ENCODE data around the gene KCNMA1. TPM values are rescaled to one million over a fixed set of nuclear protein-coding genes. Genes with fewer than 3 reads are reported as not detected.

KCNMA1 gene
- polyA plus RNA-seq, 1 donor from 2014 or later, result 60.8 TPM

- Histone ChIP-seq H3K4me3 (ENCODE audit: low read length) (no peak overlapping the region), H3K27me3 (ENCODE audit: insufficient read depth, low read depth, low read length) (no peaks in the 10 kb centered on the region), H3K9me3 (ENCODE audit: low read length) (no peaks in the 10 kb centered on the region), H3K9ac (ENCODE audit: low read length) (no peak overlapping the region), H4K20me1 (ENCODE audit: insufficient read depth) (no peaks in the 10 kb centered on the region), H2AFZ (ENCODE audit: low read depth, low read length) (no peak overlapping the region), H3K79me2 (replicated peaks; ENCODE audit: insufficient read depth, low read length) (no peaks in the 10 kb centered on the region), H3K4me2 (ENCODE audit: low read length) (no peak overlapping the region), H3K36me3 (ENCODE audit: insufficient read depth, low read length) (no peaks in the 10 kb centered on the region), H3F3A (ENCODE audit: insufficient read depth, low read length, poor library complexity, severe bottlenecking) (no peaks in the 10 kb centered on the region), H3K9me2 (ENCODE audit: insufficient read depth, low read length) (no peaks in the 10 kb centered on the region), H3K27ac (ENCODE audit: low read length) (no peak overlapping the region)
- TF ChIP-seq CTCF (IDR thresholded peaks at IDR 0.05; ENCODE audit: poor library complexity, severe bottlenecking) (no peak), EP300 (conservative IDR thresholded peaks at IDR 0.05; ENCODE audit: poor library complexity, severe bottlenecking) (no peak), MXI1 (conservative IDR thresholded peaks at IDR 0.05; ENCODE audit: poor library complexity, severe bottlenecking) (no peak), SMC3 (conservative IDR thresholded peaks at IDR 0.05; ENCODE audit: poor library complexity) (no peak), TAF1 (IDR thresholded peaks at IDR 0.05; ENCODE audit: low read depth) (no peak), EZH2 (IDR thresholded peaks at IDR 0.05; ENCODE audit: borderline replicate concordance, insufficient read depth, low read length, poor library complexity, severe bottlenecking) (no peak), POLR2AphosphoS5 (IDR thresholded peaks at IDR 0.05) (no peak), RAD21 (conservative IDR thresholded peaks at IDR 0.05) (no peak)
- TF ChIP-seq, protein P1, sequence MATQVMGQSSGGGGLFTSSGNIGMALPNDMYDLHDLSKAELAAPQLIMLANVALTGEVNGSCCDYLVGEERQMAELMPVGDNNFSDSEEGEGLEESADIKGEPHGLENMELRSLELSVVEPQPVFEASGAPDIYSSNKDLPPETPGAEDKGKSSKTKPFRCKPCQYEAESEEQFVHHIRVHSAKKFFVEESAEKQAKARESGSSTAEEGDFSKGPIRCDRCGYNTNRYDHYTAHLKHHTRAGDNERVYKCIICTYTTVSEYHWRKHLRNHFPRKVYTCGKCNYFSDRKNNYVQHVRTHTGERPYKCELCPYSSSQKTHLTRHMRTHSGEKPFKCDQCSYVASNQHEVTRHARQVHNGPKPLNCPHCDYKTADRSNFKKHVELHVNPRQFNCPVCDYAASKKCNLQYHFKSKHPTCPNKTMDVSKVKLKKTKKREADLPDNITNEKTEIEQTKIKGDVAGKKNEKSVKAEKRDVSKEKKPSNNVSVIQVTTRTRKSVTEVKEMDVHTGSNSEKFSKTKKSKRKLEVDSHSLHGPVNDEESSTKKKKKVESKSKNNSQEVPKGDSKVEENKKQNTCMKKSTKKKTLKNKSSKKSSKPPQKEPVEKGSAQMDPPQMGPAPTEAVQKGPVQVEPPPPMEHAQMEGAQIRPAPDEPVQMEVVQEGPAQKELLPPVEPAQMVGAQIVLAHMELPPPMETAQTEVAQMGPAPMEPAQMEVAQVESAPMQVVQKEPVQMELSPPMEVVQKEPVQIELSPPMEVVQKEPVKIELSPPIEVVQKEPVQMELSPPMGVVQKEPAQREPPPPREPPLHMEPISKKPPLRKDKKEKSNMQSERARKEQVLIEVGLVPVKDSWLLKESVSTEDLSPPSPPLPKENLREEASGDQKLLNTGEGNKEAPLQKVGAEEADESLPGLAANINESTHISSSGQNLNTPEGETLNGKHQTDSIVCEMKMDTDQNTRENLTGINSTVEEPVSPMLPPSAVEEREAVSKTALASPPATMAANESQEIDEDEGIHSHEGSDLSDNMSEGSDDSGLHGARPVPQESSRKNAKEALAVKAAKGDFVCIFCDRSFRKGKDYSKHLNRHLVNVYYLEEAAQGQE (IDR thresholded peaks at IDR 0.05; ENCODE audit: borderline replicate concordance), result no peak
These were observed 520.1 kb downstream of the KCNMA1 start for GRCh38 chr10:77117501-77117900.

- Histone ChIP-seq H3K36me3 (ENCODE audit: insufficient read depth, low read length) (no peaks in the 10 kb centered on the region), H3K4me2 (ENCODE audit: low read length) (no peak overlapping the region), H3K27ac (ENCODE audit: low read length) (no peak overlapping the region), H3K27me3 (ENCODE audit: insufficient read depth, low read depth, low read length) (no peaks in the 10 kb centered on the region), H3K79me2 (replicated peaks; ENCODE audit: insufficient read depth, low read length) (no peaks in the 10 kb centered on the region), H3F3A (ENCODE audit: insufficient read depth, low read length, poor library complexity, severe bottlenecking) (no peaks in the 10 kb centered on the region), H4K20me1 (ENCODE audit: insufficient read depth) (no peaks in the 10 kb centered on the region), H3K9me3 (ENCODE audit: low read length) (no peaks in the 10 kb centered on the region), H3K9me2 (ENCODE audit: insufficient read depth, low read length) (no peaks in the 10 kb centered on the region), H3K4me3 (ENCODE audit: low read length) (no peak overlapping the region), H2AFZ (ENCODE audit: low read depth, low read length) (no peak overlapping the region), H3K9ac (ENCODE audit: low read length) (no peak overlapping the region)
- TF ChIP-seq MXI1 (conservative IDR thresholded peaks at IDR 0.05; ENCODE audit: poor library complexity, severe bottlenecking) (no peak), RAD21 (conservative IDR thresholded peaks at IDR 0.05) (no peak), EP300 (conservative IDR thresholded peaks at IDR 0.05; ENCODE audit: poor library complexity, severe bottlenecking) (no peak), POLR2AphosphoS5 (IDR thresholded peaks at IDR 0.05) (no peak), SMC3 (conservative IDR thresholded peaks at IDR 0.05; ENCODE audit: poor library complexity) (no peak)
- TF ChIP-seq, protein P1 (IDR thresholded peaks at IDR 0.05; ENCODE audit: borderline replicate concordance), result no peak
These were observed 520.7 kb downstream of the KCNMA1 start for GRCh38 chr10:77116904-77117303.

Measured in neural cell (in vitro differentiated cells).